WTC11 (cell line): ENCODE data around the gene IFRD1. TPM values are rescaled to one million over a fixed set of nuclear protein-coding genes. Genes with fewer than 3 reads are reported as not detected.
A peak's percentile ranks its signal among the peaks of the same experiment; 100 is the strongest.
"Not testable (repeated sequence)": the region's sequence is repeated elsewhere in the genome, so short reads cannot be mapped to it uniquely, and the experiment has no call there.

Experiments used
- ATAC-seq: fragments of 200-7000 bp; cut with Tn5 transposase; 2 replicates; pipeline ENCODE4 v1.10.0; 2021; ENCODE audit warnings: mild to moderate bottlenecking, moderate library complexity
- CTCF ChIA-PET: fragments of 300-600 bp; sonication (Branson Sonifier 250); formaldehyde crosslinking; loops from one replicate; lab custom pipeline; 2021; ENCODE audit warnings: antibody characterized with exemption; lab: Charles Lee
- POLR2A ChIA-PET: fragments of 350-600 bp; sonication (Branson Sonifier 250); formaldehyde crosslinking; loops from one replicate; lab custom pipeline; 2021; ENCODE audit warnings: antibody characterized with exemption; lab: Charles Lee
- DNase-seq: peaks from one replicate; pipeline ENCODE4 v3.0.0; 2021; ENCODE audit warnings: low spot score
- H3K27ac Mint-ChIP-seq: 2 replicates; pipeline ENCODE4 v1.8.0; 2021; ENCODE audit warnings: mixed read lengths
- H3K27me3 Mint-ChIP-seq: 2 replicates; pipeline ENCODE4 v1.8.0; 2021; ENCODE audit warnings: low read depth, mild to moderate bottlenecking, moderate library complexity, mixed read lengths
- H3K36me3 Mint-ChIP-seq: 2 replicates; pipeline ENCODE4 v1.8.0; 2021; ENCODE audit warnings: mixed read lengths
- H3K4me1 Mint-ChIP-seq: 2 replicates; pipeline ENCODE4 v1.8.0; 2022; ENCODE audit warnings: mixed read lengths
- H3K4me3 Mint-ChIP-seq: 2 replicates; pipeline ENCODE4 v1.8.0; 2021; ENCODE audit warnings: mild to moderate bottlenecking, moderate library complexity, mixed read lengths
- H3K9me3 Mint-ChIP-seq: 2 replicates; pipeline ENCODE4 v1.8.0; 2021; ENCODE audit warnings: mixed read lengths
- ATF1 ChIP-seq: sonication (generic); formaldehyde crosslinking; IDR thresholded peaks from 2 replicates; pipeline ENCODE4 v1.8.1; 2023; ENCODE audit warnings: mild to moderate bottlenecking, moderate library complexity, missing genetic modification reagents
- ATF2 ChIP-seq: sonication (generic); formaldehyde crosslinking; IDR thresholded peaks from 2 replicates; pipeline ENCODE4 v1.8.1; 2022; ENCODE audit warnings: low read depth, missing genetic modification reagents, borderline replicate concordance
- GTF2I ChIP-seq: fragments of 250-450 bp; sonication (Bioruptor Pico); conservative IDR thresholded peaks from 2 replicates; pipeline ENCODE4 v1.4.0; 2021; ENCODE audit warnings: mild to moderate bottlenecking
- HMGA2 ChIP-seq: fragments of 250-450 bp; sonication (Bioruptor Pico); IDR thresholded peaks from 2 replicates; pipeline ENCODE4 v1.4.0; 2021; ENCODE audit warnings: mild to moderate bottlenecking, moderate library complexity
- MXD4 ChIP-seq: fragments of 250-450 bp; sonication (Bioruptor Pico); IDR thresholded peaks from 2 replicates; pipeline ENCODE4 v1.8.0; 2021; ENCODE audit warnings: mild to moderate bottlenecking, moderate library complexity, borderline replicate concordance
- RELA ChIP-seq: sonication (generic); formaldehyde crosslinking; IDR thresholded peaks from 2 replicates; pipeline ENCODE4 v1.8.1; 2022; ENCODE audit warnings: missing genetic modification reagents, mild to moderate bottlenecking, borderline replicate concordance
- TEAD4 ChIP-seq: sonication (generic); formaldehyde crosslinking; IDR thresholded peaks from 2 replicates; pipeline ENCODE4 v1.8.0; 2022; ENCODE audit warnings: mild to moderate bottlenecking, missing genetic modification reagents
- ZNF281 ChIP-seq: sonication (generic); formaldehyde crosslinking; IDR thresholded peaks from 2 replicates; pipeline ENCODE4 v1.8.0; 2023; ENCODE audit warnings: mild to moderate bottlenecking, missing genetic modification reagents
- total RNA-seq: library from RNA; stranded (reverse); gene quantifications from 3 replicates; pipeline ENCODE4 v1.2.3, GENCODE V29; 2021
- TF ChIP-seq, protein P1 (sequence below): sonication (generic); formaldehyde crosslinking; IDR thresholded peaks from 2 replicates; pipeline ENCODE4 v1.8.0; 2023; ENCODE audit warnings: missing genetic modification reagents, mild to moderate bottlenecking, borderline replicate concordance
- TF ChIP-seq, protein P2 (sequence below): sonication (generic); formaldehyde crosslinking; IDR thresholded peaks from 2 replicates; pipeline ENCODE4 v1.8.1; 2023; ENCODE audit warnings: mild to moderate bottlenecking, moderate library complexity, missing genetic modification reagents
- TF ChIP-seq, protein P3 (sequence below): fragments of 250-450 bp; sonication (Bioruptor Pico); IDR thresholded peaks from 2 replicates; pipeline ENCODE4 v1.9.0; 2021; ENCODE audit warnings: mild to moderate bottlenecking, borderline replicate concordance
- TF ChIP-seq, protein P4 (sequence below): sonication (generic); formaldehyde crosslinking; IDR thresholded peaks from 2 replicates; pipeline ENCODE4 v1.8.1; 2022; ENCODE audit warnings: mild to moderate bottlenecking, moderate library complexity, missing genetic modification reagents
- TF ChIP-seq, protein P5 (sequence below): sonication (generic); formaldehyde crosslinking; IDR thresholded peaks from 2 replicates; pipeline ENCODE4 v1.8.1; 2022; ENCODE audit warnings: low read depth, mild to moderate bottlenecking, moderate library complexity, missing genetic modification reagents, borderline replicate concordance
- TF ChIP-seq, protein P6 (sequence below): sonication (generic); formaldehyde crosslinking; IDR thresholded peaks from 2 replicates; pipeline ENCODE4 v1.8.0; 2022; ENCODE audit warnings: mild to moderate bottlenecking, missing genetic modification reagents

The IFRD1 gene
- total RNA-seq, 1 experiment from 2014 or later: 31.2 TPM

GRCh38 chr7:112516418-112516817, 66.2 kb downstream of the IFRD1 start:
- H3K9me3 Mint-ChIP-seq, H3K4me3 Mint-ChIP-seq, POLR2A ChIA-PET, DNase-seq, H3K27me3 Mint-ChIP-seq, H3K36me3 Mint-ChIP-seq, H3K27ac Mint-ChIP-seq, H3K4me1 Mint-ChIP-seq: not testable (repeated sequence)
- peak; percentile 41 for ATAC-seq
- CTCF ChIA-PET: interaction anchor here (1.0 to 1.1 kb wide), 2 partner anchors 13 to 36 kb away, joined by 3 to 4 read pairs; partner anchors contain the start of gene LSMEM1

DNA sequence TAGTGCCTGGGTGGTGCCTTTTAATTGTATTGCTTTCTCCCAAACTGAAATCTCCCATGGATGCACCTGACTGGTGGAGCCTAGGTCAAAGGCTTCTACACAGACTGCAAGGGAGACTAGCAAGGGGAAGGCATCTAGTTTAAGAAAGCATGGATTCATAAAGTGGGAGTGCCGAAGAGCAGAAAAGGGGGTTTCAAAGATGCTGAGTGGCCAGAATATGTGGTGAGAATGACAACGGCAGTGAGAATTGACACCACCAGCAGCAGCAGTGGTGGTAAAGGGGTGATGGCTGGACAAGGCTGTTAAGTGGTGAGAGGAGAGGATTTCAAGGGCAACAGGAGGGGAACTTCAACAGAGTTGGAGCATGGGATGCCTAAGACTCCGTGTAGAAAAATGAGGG, 67.2 kb downstream of the IFRD1 start:
- H3K4me3 Mint-ChIP-seq: no peak overlapping the region
- peaks cover 5% of the 10 kb centered on the region for H3K4me1 Mint-ChIP-seq
- peaks cover 9% of the 10 kb centered on the region for H3K9me3 Mint-ChIP-seq
- no peak for ATAC-seq
- H3K27ac Mint-ChIP-seq: no peak overlapping the region
- DNase-seq: no peak
- H3K36me3 Mint-ChIP-seq: no peaks in the 10 kb centered on the region
- ChIA-PET POLR2A (no interaction called here), CTCF (no interaction called here)
- H3K27me3 Mint-ChIP-seq: no peaks in the 10 kb centered on the region
- TF ChIP-seq RELA (CRISPR knock-in tag) (no peak), ATF2 (CRISPR knock-in tag) (no peak), HMGA2 (CRISPR knock-in tag) (no peak), GTF2I (no peak), TEAD4 (no peak), ATF1 (CRISPR knock-in tag) (no peak), ZNF281 (CRISPR knock-in tag) (no peak), MXD4 (CRISPR knock-in tag) (no peak)
- TF ChIP-seq, protein P1, sequence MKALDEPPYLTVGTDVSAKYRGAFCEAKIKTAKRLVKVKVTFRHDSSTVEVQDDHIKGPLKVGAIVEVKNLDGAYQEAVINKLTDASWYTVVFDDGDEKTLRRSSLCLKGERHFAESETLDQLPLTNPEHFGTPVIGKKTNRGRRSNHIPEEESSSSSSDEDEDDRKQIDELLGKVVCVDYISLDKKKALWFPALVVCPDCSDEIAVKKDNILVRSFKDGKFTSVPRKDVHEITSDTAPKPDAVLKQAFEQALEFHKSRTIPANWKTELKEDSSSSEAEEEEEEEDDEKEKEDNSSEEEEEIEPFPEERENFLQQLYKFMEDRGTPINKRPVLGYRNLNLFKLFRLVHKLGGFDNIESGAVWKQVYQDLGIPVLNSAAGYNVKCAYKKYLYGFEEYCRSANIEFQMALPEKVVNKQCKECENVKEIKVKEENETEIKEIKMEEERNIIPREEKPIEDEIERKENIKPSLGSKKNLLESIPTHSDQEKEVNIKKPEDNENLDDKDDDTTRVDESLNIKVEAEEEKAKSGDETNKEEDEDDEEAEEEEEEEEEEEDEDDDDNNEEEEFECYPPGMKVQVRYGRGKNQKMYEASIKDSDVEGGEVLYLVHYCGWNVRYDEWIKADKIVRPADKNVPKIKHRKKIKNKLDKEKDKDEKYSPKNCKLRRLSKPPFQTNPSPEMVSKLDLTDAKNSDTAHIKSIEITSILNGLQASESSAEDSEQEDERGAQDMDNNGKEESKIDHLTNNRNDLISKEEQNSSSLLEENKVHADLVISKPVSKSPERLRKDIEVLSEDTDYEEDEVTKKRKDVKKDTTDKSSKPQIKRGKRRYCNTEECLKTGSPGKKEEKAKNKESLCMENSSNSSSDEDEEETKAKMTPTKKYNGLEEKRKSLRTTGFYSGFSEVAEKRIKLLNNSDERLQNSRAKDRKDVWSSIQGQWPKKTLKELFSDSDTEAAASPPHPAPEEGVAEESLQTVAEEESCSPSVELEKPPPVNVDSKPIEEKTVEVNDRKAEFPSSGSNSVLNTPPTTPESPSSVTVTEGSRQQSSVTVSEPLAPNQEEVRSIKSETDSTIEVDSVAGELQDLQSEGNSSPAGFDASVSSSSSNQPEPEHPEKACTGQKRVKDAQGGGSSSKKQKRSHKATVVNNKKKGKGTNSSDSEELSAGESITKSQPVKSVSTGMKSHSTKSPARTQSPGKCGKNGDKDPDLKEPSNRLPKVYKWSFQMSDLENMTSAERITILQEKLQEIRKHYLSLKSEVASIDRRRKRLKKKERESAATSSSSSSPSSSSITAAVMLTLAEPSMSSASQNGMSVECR (CRISPR knock-in tag): no peak
- TF ChIP-seq, protein P2, sequence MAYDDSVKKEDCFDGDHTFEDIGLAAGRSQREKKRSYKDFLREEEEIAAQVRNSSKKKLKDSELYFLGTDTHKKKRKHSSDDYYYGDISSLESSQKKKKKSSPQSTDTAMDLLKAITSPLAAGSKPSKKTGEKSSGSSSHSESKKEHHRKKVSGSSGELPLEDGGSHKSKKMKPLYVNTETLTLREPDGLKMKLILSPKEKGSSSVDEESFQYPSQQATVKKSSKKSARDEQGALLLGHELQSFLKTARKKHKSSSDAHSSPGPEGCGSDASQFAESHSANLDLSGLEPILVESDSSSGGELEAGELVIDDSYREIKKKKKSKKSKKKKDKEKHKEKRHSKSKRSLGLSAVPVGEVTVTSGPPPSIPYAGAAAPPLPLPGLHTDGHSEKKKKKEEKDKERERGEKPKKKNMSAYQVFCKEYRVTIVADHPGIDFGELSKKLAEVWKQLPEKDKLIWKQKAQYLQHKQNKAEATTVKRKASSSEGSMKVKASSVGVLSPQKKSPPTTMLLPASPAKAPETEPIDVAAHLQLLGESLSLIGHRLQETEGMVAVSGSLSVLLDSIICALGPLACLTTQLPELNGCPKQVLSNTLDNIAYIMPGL (CRISPR knock-in tag): no peak
- TF ChIP-seq, protein P3, sequence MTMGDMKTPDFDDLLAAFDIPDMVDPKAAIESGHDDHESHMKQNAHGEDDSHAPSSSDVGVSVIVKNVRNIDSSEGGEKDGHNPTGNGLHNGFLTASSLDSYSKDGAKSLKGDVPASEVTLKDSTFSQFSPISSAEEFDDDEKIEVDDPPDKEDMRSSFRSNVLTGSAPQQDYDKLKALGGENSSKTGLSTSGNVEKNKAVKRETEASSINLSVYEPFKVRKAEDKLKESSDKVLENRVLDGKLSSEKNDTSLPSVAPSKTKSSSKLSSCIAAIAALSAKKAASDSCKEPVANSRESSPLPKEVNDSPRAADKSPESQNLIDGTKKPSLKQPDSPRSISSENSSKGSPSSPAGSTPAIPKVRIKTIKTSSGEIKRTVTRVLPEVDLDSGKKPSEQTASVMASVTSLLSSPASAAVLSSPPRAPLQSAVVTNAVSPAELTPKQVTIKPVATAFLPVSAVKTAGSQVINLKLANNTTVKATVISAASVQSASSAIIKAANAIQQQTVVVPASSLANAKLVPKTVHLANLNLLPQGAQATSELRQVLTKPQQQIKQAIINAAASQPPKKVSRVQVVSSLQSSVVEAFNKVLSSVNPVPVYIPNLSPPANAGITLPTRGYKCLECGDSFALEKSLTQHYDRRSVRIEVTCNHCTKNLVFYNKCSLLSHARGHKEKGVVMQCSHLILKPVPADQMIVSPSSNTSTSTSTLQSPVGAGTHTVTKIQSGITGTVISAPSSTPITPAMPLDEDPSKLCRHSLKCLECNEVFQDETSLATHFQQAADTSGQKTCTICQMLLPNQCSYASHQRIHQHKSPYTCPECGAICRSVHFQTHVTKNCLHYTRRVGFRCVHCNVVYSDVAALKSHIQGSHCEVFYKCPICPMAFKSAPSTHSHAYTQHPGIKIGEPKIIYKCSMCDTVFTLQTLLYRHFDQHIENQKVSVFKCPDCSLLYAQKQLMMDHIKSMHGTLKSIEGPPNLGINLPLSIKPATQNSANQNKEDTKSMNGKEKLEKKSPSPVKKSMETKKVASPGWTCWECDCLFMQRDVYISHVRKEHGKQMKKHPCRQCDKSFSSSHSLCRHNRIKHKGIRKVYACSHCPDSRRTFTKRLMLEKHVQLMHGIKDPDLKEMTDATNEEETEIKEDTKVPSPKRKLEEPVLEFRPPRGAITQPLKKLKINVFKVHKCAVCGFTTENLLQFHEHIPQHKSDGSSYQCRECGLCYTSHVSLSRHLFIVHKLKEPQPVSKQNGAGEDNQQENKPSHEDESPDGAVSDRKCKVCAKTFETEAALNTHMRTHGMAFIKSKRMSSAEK: no peak
- TF ChIP-seq, protein P4, sequence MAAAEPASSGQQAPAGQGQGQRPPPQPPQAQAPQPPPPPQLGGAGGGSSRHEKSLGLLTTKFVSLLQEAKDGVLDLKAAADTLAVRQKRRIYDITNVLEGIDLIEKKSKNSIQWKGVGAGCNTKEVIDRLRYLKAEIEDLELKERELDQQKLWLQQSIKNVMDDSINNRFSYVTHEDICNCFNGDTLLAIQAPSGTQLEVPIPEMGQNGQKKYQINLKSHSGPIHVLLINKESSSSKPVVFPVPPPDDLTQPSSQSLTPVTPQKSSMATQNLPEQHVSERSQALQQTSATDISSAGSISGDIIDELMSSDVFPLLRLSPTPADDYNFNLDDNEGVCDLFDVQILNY: no peak
- TF ChIP-seq, protein P5, sequence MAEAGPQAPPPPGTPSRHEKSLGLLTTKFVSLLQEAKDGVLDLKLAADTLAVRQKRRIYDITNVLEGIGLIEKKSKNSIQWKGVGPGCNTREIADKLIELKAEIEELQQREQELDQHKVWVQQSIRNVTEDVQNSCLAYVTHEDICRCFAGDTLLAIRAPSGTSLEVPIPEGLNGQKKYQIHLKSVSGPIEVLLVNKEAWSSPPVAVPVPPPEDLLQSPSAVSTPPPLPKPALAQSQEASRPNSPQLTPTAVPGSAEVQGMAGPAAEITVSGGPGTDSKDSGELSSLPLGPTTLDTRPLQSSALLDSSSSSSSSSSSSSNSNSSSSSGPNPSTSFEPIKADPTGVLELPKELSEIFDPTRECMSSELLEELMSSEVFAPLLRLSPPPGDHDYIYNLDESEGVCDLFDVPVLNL (CRISPR knock-in tag): no peak
- TF ChIP-seq, protein P6, sequence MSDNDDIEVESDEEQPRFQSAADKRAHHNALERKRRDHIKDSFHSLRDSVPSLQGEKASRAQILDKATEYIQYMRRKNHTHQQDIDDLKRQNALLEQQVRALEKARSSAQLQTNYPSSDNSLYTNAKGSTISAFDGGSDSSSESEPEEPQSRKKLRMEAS: no peak
